M059J (cell line): Measurements from ENCODE around the gene DAPK2. TPM values are rescaled to one million over a fixed set of nuclear protein-coding genes. Genes with fewer than 3 reads are reported as not detected.
A peak's percentile ranks its signal among the peaks of the same experiment; 100 is the strongest.

Experiments used
- DNase-seq: peaks from one replicate; pipeline ENCODE4 v3.0.0-alpha.2; 2012; ENCODE audit warnings: low read depth
- total RNA-seq: library from RNA; depleted of rRNA; stranded (reverse); fragments of >200 nt; shearing (Covaris generic); gene quantifications from 2 replicates; pipeline ENCODE4 v1.2.3, GENCODE V29; 2014

DAPK2 gene
- total RNA-seq, 1 experiment from 2014 or later, result 7.3 TPM

- DNase-seq, result no peak
Measured at GRCh38 chr15:63943829-63944680, 102.2 kb downstream of the DAPK2 start.

- DNase-seq, result no peak
Measured at GRCh38 chr15:63942486-63943365, 103.6 kb downstream of the DAPK2 start.

GRCh38 chr15:63941698-63942465 is 104.4 kb downstream of the DAPK2 start:
- no peak for DNase-seq

GRCh38 chr15:63940966-63941620 is 105.2 kb downstream of the DAPK2 start:
- DNase-seq, result no peak

- DNase-seq, result peak; percentile 88
Measured at GRCh38 chr15:63939531-63940130, 106.7 kb downstream of the DAPK2 start.

- peak; percentile 35 for DNase-seq
Measured at GRCh38 chr15:63938486-63939061, 107.7 kb downstream of the DAPK2 start.

- peak; percentile 91 for DNase-seq
Measured at GRCh38 chr15:63933522-63933921, 112.8 kb downstream of the DAPK2 start.

GRCh38 chr15:63931556-63931955 is 114.7 kb downstream of the DAPK2 start:
- no peak for DNase-seq

GRCh38 chr15:63930034-63930433 is 116.3 kb downstream of the DAPK2 start:
- DNase-seq, result no peak

- no peak for DNase-seq
Measured at GRCh38 chr15:63928185-63928842, 118.0 kb downstream of the DAPK2 start.

- no peak for DNase-seq
Measured at GRCh38 chr15:63923993-63924950, 122.0 kb downstream of the DAPK2 start.

GRCh38 chr15:63922916-63923315 is 123.4 kb downstream of the DAPK2 start:
- no peak for DNase-seq

- no peak for DNase-seq
Measured at GRCh38 chr15:63922261-63922904, 123.9 kb downstream of the DAPK2 start.

- DNase-seq, result no peak
Measured at GRCh38 chr15:63920504-63921175, 125.6 kb downstream of the DAPK2 start.

- no peak for DNase-seq
Measured at GRCh38 chr15:63918901-63919348, 127.4 kb downstream of the DAPK2 start.

- DNase-seq, result no peak
Measured at GRCh38 chr15:63918317-63918672, 128.0 kb downstream of the DAPK2 start.

- no peak for DNase-seq
Measured at GRCh38 chr15:63917588-63918316, 128.5 kb downstream of the DAPK2 start.
